ENCODE measurements around the gene COX6B2.

The COX6B2 gene

DNA sequence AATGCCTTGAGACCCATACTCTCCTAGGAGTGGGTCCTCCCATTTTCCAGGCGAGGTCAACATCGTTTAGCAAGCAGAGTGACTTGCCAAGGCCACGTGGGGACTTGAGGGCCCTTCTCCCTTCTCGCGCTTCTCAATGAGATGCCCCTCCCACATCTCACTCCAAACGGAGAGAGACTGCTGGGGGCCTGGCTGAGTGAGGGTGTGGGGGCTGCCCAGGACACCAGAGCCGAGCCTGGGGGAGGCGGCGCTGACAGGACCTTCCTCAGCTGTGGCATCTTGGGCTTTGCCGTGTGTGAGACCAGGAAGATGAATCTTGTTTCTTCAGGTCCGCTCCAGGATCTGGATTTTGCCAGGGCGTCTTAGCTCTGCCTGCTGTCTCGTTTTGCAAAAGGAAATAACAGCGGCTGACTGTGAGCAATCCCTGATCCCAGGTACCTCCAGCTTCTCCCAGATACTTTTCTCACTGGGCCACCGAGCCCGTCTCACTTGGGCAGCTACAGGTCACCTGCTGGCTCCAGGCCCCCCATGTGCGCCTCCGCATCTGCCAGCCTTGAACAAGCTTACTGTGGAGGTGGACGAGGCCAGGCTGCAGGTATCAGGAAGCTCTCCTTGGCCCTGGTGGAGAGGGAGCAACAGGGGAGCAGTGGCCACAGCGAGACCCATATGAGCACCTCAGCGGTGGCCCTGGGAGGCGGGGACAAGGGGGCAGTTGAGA lies 6.0 kb downstream of the COX6B2 start:
- peaks cover 27% of the 10 kb centered on the region for H3K36me3 Mint-ChIP-seq (ENCODE audit: insufficient read depth)
- peaks cover 21 to 23% of the 10 kb centered on the region in 2 donors for H3K4me1 Mint-ChIP-seq (ENCODE audit: low read depth in 2 of 2)
- DNase-seq = no peak
- H3K27ac Mint-ChIP-seq = peak overlapping the region in 1 of 2 donors; percentile 70
- ATAC-seq (replicated peaks) = no peak
- no peak overlapping the region for H3K4me3 Mint-ChIP-seq
- H3K27me3 Mint-ChIP-seq = peaks cover 26 to 28% of the 10 kb centered on the region in 2 donors
- H3K9me3 Mint-ChIP-seq = no peaks in the 10 kb centered on the region

DNA sequence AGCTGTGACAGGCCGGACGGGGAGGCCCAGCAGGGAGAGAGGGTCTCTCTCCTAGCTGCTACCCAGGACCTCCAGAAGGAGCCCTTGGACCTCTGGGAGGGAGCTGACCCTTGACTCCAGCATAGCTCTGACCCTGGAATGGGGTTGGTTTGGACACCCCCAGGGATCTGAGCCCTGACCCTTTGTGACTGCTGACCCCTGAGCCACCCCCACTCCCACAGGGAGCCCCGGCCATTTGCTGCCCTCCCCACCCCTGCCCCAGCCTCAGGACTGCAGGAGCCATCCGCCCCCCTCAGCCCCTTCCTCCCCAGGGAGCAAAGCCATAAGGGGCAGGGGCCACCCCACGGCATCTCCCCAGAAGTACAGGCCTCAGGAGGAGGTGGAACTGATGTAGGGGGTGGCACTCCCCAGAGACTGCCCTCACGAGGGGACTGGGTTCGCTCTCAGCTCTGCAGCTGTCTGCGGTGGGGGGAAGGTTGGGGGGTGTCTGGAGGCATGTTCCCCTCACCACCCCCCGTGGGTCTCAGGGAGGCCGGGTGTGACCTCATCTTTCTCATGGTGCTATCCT lies 7.0 kb downstream of the COX6B2 start:
- Mint-ChIP-seq H3K27me3 (peaks cover 16 to 19% of the 10 kb centered on the region in 2 donors), H3K9me3 (no peaks in the 10 kb centered on the region), H3K36me3 (ENCODE audit: insufficient read depth) (peaks cover 25% of the 10 kb centered on the region), H3K4me3 (peak overlapping the region in 1 of 2 donors; percentile 15), H3K4me1 (ENCODE audit: low read depth in 2 of 2) (peaks cover 14 to 16% of the 10 kb centered on the region in 2 donors), H3K27ac (peak overlapping the region in 1 of 2 donors; percentile 70)
- no peak for DNase-seq
- no peak for ATAC-seq (replicated peaks)

GRCh38 chr19:55346725-55347441 lies 7.6 kb downstream of the COX6B2 start:
- no peaks in the 10 kb centered on the region for H3K9me3 Mint-ChIP-seq
- H3K27ac Mint-ChIP-seq = peak overlapping the region in 1 of 2 donors; percentile 70
- peaks cover 9% of the 10 kb centered on the region in 2 donors for H3K4me1 Mint-ChIP-seq (ENCODE audit: low read depth in 2 of 2)
- ATAC-seq (replicated peaks) (no peak), DNase-seq (no peak)
- peaks cover 26% of the 10 kb centered on the region for H3K36me3 Mint-ChIP-seq (ENCODE audit: insufficient read depth)
- no peak overlapping the region for H3K4me3 Mint-ChIP-seq
- H3K27me3 Mint-ChIP-seq = peaks cover 10 to 12% of the 10 kb centered on the region in 2 donors

DNA sequence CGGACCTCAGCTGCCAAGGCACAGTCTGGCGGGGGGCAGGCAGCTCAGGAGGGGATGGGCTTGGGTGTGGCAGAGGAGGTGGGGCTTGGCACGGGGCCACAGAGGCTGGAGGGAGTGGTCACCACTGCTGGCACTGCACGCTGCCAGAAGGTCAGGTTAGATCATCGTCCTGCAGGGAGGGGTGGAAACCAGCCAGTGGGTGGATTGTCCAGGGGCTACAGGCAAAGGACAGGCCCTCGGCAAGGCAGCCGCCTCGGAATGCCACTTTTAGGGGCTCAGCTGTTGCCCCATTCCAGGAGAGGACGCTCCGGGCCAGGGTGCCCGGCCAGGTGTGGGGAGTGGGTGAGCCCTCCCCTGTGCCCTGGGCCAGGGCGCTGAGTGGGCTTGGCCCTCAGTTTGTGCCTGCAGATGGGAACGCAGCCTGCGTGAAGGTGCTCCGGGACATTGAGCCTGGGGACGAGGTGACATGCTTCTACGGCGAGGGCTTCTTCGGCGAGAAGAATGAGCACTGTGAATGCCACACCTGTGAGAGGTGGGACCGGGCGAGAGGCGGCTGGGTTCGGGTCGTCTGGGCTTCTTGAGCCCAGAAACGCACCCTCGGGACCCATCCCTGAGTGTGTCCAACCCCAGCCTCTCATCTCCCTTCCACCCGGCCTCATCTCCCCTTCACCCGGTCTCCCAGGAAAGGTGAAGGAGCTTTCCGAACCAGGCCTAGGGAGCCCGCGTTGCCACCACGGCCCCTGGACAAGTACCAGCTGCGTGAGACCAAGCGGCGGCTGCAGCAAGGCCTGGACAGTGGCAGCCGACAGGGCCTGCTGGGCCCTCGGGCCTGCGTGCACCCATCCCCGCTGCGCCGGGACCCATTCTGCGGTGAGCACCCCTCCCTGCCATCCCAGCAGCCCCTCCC lies 8.4 kb downstream of the COX6B2 start:
- ATAC-seq (replicated peaks) = no peak
- no peak for DNase-seq
- no peaks in the 10 kb centered on the region for H3K9me3 Mint-ChIP-seq
- peaks cover 2 to 4% of the 10 kb centered on the region in 2 donors for H3K27me3 Mint-ChIP-seq
- H3K36me3 Mint-ChIP-seq (ENCODE audit: insufficient read depth) = peaks cover 21% of the 10 kb centered on the region
- no peak overlapping the region for H3K4me3 Mint-ChIP-seq
- H3K27ac Mint-ChIP-seq = no peak overlapping the region
- H3K4me1 Mint-ChIP-seq (ENCODE audit: low read depth in 2 of 2) = peaks cover under 1 to 2% of the 10 kb centered on the region in 2 donors

GRCh38 chr19:55345101-55345817 lies 9.3 kb downstream of the COX6B2 start:
- ATAC-seq (replicated peaks) (no peak), DNase-seq (no peak)
- H3K27me3 Mint-ChIP-seq = no peaks in the 10 kb centered on the region
- peaks cover 29% of the 10 kb centered on the region for H3K36me3 Mint-ChIP-seq (ENCODE audit: insufficient read depth)
- H3K4me1 Mint-ChIP-seq (ENCODE audit: low read depth in 2 of 2) = peaks cover 8 to 9% of the 10 kb centered on the region in 2 donors
- no peak overlapping the region for H3K4me3 Mint-ChIP-seq
- peak overlapping the region in 1 of 2 donors; percentile 62 for H3K27ac Mint-ChIP-seq
- no peaks in the 10 kb centered on the region for H3K9me3 Mint-ChIP-seq

- ATAC-seq (replicated peaks) = no peak
- H3K36me3 Mint-ChIP-seq (ENCODE audit: insufficient read depth) = peaks cover 37% of the 10 kb centered on the region
- H3K4me1 Mint-ChIP-seq (ENCODE audit: low read depth in 2 of 2) = peaks cover 11 to 15% of the 10 kb centered on the region in 2 donors
- H3K4me3 Mint-ChIP-seq = no peak overlapping the region
- DNase-seq = no peak
- H3K27ac Mint-ChIP-seq = peak overlapping the region in 1 of 2 donors; percentile 62
- H3K9me3 Mint-ChIP-seq = no peaks in the 10 kb centered on the region
- no peaks in the 10 kb centered on the region for H3K27me3 Mint-ChIP-seq
Observed at GRCh38 chr19:55344444-55344843, 10.1 kb downstream of the COX6B2 start.

DNA sequence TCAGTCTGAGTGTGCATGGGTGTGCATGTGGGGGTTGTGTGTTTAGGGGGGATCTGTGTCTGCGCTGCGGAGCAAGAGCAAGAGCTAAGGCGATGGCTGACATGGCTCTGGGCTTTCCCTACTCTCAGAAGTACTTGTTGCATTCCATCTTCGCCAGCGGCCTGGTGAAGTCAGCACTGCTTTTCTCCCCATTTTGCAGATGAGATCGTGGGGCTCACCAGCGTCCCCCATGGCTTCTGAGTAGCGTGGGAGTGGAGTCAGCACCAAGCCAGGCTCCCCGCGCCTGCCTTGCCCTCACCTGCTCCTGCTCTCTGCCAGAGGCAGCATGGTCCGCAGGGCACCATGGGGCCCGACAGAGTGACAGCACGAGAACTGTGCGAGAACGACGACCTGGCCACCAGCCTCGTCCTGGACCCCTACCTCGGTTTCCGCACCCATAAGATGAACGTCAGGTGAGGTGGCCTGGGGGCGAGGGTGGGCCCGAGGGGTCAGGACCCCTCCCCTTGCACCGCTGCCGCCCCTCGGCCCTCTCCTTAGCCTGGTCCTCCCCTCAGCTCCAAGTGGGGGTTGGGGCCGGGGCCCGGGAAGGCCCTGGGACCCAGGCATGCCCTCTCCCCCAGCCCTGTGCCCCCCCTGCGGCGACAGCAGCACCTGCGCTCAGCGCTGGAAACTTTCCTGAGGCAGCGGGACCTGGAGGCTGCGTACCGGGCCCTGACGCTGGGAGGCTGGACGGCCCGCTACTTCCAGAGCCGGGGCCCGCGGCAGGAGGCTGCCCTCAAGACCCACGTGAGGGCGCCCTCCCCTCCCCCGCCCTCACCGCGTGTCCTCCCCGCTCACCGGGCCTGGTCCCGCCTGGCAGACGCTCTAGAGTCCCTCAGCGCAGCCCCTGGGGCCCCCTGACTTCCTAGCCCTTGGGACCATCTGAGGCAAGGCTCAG lies 12.7 kb downstream of the COX6B2 start:
- ATAC-seq (replicated peaks) = no peak
- peak overlapping the region; percentile 75 to 94 for H3K4me3 Mint-ChIP-seq

DNA sequence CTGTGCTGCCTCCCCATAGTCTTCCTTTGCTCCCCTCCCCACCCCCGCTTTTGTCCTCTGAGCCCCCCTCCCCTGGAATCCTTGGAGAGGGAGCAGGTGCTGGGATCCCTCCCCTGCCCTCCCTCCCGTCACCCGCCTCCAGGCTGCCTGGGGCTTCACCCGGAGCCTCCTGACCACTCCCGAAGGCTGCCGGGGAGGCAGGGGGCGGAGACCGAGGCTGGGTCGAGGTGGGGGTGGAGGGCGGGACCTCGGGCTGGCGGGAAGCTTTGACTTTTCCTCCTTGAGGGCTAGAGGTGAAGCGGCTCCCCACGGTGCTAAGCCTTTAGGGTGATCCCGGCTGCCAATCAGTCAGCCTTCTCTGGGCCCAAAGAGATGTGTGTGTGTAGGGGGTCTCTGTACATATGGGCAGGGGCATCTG lies 13.3 kb downstream of the COX6B2 start:
- Mint-ChIP-seq H3K27ac (peak overlapping the region; percentile 99 to 100), H3K9me3 (no peaks in the 10 kb centered on the region), H3K4me3 (peak overlapping the region; percentile 75 to 94), H3K36me3 (ENCODE audit: insufficient read depth) (peaks cover 59% of the 10 kb centered on the region), H3K4me1 (ENCODE audit: low read depth in 2 of 2) (peaks cover 16 to 25% of the 10 kb centered on the region in 2 donors), H3K27me3 (peaks cover 6 to 18% of the 10 kb centered on the region in 2 donors)
- ATAC-seq (replicated peaks) (no peak), DNase-seq (no peak)

More for the DNA sequence above, 12.7 kb downstream of the COX6B2 start:
- Mint-ChIP-seq H3K4me1 (ENCODE audit: low read depth in 2 of 2) (peaks cover 16 to 25% of the 10 kb centered on the region in 2 donors), H3K9me3 (no peaks in the 10 kb centered on the region), H3K27ac (peak overlapping the region; percentile 99 to 100), H3K27me3 (peaks cover 6 to 14% of the 10 kb centered on the region in 2 donors), H3K36me3 (ENCODE audit: insufficient read depth) (peaks cover 58% of the 10 kb centered on the region)
- no peak for DNase-seq

DNA sequence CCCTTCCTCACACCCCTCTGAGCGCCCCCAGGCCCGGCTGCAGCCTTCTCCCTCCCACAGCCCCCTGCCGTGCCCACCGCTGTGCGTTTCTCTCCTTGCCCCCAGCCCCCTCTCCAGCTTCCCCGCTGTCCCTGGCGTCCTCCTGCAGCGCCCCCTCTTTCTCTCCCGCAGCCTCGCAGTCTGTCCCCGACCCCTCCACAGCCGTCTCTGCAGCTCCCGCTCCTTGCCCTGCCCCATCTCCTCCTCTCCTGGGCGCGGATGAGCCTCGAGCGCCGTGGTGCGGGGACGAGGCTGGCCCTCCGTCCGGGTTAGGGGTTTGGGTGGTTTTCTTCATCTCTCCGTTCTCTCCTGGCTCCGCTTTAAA lies 13.8 kb downstream of the COX6B2 start:
- DNase-seq (no peak), ATAC-seq (replicated peaks) (no peak)
- Mint-ChIP-seq H3K36me3 (ENCODE audit: insufficient read depth) (peaks cover 59% of the 10 kb centered on the region), H3K27me3 (peaks cover 7 to 18% of the 10 kb centered on the region in 2 donors), H3K4me3 (peak overlapping the region; percentile 75 to 94), H3K9me3 (no peaks in the 10 kb centered on the region), H3K4me1 (ENCODE audit: low read depth in 2 of 2) (peaks cover 16 to 25% of the 10 kb centered on the region in 2 donors), H3K27ac (peak overlapping the region; percentile 99 to 100)

- ATAC-seq (replicated peaks) = no peak
- DNase-seq = peak; percentile 33 to 36 (median 35)
- no peaks in the 10 kb centered on the region for H3K9me3 Mint-ChIP-seq
- peak overlapping the region; percentile 99 to 100 for H3K27ac Mint-ChIP-seq
- peaks cover 13 to 22% of the 10 kb centered on the region in 2 donors for H3K27me3 Mint-ChIP-seq
- peak overlapping the region; percentile 75 to 94 for H3K4me3 Mint-ChIP-seq
- H3K36me3 Mint-ChIP-seq (ENCODE audit: insufficient read depth) = peaks cover 54% of the 10 kb centered on the region
- peaks cover 16 to 25% of the 10 kb centered on the region in 2 donors for H3K4me1 Mint-ChIP-seq (ENCODE audit: low read depth in 2 of 2)
Observed at GRCh38 chr19:55339889-55340783, 14.4 kb downstream of the COX6B2 start.

Measured in effector memory CD8-positive, alpha-beta T cell (primary cell).